Middle frontal gyrus (tissue), 1 donor: Measurements from ENCODE around the gene PHACTR1.
"Not testable (repeated sequence)": the region's sequence is repeated elsewhere in the genome, so short reads cannot be mapped to it uniquely, and the experiment has no call there.

Experiments
- DNase-seq: peaks from one replicate; pipeline ENCODE4 v3.0.0-alpha.2; 2015; ENCODE audit warnings: low spot score; ENCODE audit errors: extremely low spot score

Gene PHACTR1

DNA sequence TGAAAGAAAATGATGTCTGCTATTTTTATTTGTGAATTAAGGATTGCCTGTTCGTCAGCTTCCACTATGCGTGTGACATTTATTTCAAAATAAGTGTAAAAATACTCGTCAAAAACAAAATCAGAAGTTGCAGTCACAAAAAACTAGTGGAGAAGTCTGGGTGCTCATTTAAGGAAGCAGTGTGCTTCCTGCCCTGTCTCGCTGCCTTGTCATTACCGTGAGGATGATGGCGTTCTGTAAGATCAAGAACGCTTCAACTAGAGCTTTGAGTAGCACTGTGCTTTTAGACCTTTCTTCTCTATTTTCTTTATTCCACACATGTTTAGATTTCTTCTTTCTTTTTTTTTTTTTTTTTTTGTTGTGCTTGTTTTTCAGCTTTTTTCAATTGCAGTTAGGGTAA lies 424.8 kb downstream of the PHACTR1 start:
- DNase-seq = no peak

DNA sequence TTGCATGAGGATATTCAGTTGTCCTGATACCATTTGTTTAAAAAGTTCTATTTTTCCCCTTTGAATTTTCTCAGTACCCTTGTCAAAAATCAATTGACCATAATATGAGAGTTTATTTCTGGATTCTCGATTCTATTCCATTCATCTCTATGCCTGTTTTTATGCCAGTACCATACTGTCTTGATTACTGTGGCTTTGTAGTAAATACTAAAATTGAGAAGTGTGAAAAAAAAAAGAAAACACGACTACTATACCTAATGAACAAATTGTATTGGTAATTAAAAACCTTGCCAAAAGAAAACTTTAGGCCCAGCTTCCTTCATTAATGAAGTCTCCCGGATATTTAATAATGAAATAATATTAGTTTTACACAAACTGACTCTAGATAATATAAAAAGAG lies 426.0 kb downstream of the PHACTR1 start:
- no peak for DNase-seq

DNA sequence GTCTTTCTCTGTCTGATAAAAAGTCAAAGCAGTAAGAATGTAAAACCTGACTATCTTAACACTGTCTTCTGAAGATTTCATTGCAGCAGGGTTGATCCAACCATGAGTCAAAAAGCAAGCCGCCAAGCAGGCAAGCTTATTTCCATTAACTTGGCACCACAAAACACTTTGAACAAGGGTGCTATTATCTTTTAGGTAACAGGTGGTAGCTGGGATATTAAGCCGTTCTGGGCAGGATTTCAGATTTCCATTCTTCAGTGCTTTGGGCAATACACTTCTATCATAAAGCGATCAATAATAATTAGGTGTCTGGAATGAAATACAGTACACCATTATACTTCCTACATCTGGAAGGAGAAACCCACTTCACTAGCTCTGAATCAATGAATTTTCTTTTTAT lies 429.9 kb downstream of the PHACTR1 start:
- no peak for DNase-seq

DNA sequence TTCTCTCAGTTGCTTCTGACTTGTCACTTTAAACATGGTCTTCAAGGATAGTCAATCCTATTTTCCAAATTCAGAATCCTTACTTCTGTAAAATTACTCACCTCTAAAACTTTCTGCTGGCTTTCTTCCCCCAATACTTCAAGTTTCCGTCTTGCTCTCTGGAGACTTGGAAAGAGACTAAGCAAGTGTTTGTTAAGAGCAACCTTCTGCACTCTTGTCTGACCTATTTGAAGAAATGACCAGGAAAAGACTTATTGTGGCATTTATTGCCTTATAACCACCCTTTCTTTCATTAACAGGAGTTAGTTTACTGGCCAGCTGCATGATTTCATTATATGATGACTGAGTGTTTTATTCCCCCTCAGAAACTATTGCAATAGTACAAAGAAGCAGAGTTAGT lies 430.8 kb downstream of the PHACTR1 start:
- no peak for DNase-seq

DNA sequence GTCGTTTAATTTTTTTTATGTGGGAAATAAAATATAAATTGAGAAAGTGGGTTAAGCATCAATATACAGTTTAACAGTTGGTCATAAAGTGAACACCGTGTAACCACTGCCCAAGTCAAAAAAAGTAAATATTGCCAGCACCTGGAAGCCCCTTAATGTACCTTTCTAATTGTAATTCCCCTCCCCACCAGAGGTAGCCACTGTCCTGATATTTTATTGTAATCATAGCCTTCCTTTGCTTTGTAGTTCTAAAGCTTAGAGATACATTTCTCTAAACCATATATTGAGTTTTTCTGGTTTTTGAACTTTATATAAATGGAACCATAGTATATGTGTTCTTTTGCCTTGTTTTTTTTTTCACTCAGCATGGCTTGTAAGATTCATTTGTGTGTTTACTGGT lies 431.2 kb downstream of the PHACTR1 start:
- DNase-seq = no peak

DNA sequence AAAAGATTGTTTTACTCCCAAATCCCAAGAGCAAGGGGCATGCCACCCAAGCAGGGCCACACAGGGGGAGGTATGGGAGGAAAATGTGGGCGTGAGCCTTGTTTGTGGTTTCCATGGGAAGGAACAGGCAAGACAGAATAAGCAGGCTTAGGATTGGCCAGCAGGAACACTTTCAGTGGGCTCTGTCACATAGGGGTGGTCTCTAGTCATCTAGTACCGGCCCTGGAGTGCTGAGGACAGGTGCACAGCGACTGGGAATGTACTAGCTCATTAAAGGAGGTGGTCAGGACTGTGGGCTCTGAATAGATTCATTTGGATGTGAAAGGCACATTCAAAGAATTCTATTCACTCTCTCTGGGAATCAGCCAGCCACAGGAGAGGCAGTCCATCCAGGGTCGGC lies 436.2 kb downstream of the PHACTR1 start:
- DNase-seq = no peak

DNA sequence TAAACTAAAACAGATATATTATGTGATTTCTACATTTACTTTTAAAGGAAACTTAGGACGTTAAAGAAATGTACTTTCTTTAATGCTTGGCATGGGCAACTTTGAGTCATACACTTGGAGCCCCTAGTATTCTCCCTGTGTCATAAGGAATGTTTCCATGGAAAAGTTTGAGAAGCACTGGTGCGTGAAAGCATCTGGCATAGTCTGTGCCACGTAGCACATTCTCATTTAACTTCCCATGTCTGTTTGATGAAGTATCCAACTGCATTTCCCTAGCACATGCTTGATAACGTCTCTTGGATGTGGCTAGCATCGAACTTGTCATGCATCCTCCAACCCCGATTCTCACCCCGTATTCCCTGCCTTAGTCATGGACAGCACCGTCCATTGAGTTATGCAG lies 439.8 kb downstream of the PHACTR1 start:
- DNase-seq = no peak

DNA sequence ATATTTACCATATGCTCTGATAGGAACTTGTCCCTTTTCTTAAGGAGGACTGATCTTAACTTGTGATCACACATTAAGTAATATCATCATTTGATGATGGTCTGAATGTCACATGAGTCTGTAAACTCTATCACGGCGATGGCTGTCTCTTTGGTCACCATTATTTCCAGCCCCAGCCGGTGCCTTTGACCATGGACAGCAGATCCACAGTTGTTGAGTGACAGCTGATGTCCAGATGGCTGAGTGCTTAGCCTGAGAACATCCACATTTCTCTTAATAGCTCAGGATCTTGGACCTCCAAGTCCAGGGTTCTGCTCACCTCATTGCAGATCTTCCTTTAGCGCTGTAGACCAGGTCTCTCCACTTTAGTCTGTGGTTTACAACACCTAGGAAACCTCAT lies 440.7 kb downstream of the PHACTR1 start:
- DNase-seq = no peak

DNA sequence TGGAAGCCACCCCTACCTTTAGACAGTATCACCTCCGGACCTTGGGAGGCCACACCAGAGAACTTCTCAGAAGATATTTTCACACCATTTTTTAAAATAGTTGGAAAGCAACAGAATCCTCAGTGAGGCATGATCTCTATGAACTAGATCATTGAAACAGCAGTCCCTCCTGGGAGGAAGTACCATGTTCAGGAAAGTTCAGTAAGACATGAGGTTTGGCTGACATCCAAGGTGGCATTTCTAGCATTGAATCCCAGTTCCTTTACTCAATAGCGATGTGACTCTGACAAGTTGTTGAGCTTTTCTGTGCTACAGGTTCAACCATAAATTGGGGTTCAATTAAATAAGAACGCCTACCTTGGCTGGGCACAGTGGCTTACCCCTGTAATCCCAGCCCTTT lies 442.7 kb downstream of the PHACTR1 start:
- no peak for DNase-seq

DNA sequence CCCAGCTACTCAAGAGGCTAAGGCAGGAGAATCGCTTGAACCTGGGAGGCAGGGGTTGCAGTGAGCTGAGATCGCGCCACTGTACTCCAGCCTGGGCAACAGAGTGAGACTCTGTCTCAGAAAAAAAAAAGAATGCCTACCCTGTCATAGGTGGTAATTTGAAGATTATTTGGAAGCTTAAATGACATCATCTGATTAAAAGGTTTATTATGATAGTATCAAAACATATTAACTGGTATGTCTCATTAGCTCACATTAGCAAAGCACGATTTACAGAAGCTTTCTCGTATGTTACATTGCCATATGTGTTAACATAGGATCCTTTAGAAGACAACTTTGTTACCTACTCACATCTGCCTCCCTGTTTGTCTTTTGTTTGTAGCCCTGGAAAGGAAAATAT lies 443.3 kb downstream of the PHACTR1 start:
- not testable (repeated sequence) for DNase-seq

DNA sequence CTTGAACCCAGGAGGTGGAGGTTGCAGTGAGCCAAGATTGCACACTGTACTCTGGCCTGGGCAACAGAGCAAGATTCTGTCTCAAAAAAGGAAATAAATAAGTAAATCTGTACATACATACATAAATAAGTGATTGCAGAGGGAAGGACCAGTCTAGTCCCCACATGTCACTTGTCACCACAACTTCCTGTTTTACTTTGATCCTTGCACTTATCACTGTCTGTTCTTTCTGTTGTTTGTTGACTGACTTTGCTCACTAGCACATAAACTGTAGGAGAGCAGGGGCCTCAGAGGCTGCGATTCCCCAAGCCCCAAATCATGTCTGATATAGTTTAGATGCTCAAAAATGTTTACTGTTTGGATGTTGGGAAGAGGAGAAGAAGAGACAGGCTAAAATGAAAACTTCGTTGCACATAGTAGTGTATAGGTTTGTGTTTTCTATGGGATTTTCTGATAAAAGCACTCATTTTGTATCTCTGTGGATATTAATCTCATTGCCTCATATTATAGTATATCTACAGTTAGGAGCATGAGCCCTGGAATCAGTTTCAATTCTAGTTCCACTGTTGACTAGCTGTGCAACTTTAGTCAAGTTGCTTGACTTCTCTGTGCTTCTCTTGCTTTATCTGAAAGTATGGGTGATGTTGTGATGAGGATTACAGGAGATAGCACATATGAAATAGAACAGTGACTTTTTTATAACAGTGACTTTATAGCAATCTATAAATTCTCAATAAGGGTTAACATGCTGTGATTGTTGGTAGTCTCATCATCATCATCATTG lies 446.8 kb downstream of the PHACTR1 start:
- DNase-seq = no peak

DNA sequence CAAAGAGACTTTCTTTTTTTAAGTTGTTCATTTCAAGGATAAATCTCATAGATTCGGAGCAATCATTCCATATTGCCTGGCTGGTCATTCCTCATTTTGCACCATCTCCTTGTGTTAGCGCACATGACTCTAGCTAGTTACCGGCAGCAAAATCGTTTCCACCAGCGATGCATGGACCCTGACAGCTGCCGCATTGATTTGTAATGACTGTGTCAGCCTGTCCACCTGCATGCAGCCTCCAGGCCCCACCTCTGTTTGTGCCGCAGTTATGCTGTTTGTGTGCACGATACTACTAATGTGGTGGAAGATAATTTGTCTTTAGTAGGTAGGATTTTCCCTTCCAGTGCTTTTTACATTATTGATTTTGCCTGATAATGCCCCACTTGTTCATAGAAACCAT lies 447.7 kb downstream of the PHACTR1 start:
- no peak for DNase-seq

DNA sequence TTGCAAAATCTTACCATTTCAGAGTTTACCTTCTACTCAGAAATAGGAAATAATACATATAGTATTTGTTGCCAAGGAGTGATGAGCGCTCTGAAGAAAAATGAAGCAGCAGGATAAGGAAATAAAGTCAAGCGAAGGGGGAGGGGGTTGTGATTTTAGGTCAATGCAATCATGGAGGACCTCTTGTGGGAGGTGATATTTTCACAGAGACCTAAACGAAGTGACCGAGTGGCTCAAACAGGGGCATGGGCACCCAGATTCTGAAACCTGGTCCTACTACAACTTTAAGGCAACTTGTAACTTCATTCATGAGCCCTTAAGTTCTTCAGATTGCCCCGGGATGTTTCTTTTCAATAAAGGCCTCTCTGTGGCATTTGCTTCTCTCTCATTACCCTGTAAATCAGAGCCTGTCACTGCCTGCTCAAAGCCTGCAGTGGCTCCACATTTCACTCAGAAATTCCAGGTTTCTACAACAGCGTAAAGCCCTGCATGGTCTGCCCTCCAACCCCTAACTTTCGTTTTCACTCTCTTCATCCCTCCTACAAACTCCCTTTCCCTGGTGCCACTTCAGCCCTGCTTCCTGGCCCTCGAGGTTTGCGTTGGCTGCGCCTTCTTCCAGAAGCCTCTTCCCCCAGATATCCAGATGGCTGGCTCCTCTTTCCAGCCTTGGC lies 449.1 kb downstream of the PHACTR1 start:
- DNase-seq = no peak

DNA sequence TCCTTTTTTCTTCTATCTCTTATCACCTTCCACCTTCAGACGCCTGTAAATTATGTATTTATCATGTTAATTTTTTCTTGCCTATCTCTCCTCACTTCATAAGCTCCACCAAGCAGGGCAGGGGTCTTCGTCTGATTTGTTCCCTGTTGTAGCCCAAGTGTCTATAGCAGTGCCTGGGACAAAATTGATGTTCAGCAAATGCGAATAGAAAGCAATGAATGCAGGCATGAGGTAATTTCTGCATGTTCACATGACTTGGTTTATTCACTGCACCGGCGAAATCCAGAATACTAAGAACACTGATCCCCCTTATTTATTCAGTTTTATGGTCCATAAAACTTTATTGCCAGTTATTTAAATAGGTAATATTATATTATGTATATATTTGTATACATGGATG lies 449.7 kb downstream of the PHACTR1 start:
- DNase-seq = no peak

DNA sequence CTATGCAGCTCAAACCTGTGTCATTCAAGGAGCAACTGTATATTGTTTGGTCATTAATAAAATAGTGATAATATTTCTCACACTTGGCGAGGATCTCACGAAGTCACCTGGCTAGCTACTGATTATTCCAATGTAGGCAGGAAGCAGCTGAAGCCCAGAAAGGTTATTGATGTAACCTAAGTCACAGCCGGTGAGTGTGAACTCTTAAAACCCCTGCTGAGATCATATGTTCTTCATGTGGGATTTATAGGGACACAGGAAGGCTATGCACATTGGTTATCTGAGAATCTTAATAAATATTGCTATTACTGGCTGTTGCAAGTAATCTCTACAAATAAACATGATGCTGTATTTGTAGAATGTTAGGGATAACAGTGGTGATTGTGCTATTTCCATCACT lies 450.3 kb downstream of the PHACTR1 start:
- no peak for DNase-seq

DNA sequence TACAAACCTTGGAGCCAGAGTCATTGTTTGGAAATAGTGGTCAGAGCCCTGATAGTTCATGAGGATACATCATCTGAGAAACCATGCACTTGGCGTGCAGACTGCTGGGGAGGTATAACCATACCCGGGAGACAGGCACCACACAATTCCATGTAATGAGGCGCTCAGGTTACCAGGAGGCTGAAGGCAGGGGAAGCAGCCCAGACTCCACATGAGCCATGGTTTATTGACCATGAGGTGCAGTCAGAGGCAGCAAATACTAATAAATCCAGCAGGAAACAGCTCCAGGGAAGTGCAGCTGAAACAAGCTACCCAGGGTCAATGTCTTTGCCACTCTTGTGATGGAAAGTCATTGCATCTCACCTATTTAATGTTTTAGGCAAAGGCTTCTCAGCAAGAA lies 455.7 kb downstream of the PHACTR1 start:
- DNase-seq = no peak

DNA sequence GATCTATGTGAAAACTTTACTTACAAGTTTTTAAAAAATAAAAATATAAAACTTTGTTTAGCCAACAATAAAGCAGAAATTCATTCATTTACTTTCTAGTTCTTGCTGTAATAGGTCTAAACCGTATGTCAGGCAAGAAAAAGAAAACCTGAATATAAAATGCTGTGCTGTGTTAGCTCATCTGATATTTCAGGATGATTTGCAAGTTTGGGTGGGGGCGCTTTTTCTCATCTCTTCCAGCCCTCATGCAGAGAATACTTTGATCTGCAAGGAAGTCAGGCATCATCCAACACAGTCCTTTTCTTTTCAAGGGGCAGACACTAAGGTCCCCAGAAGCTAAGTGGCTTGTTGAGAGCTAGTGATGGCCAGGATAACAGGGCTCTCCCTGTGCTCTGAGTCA lies 458.5 kb downstream of the PHACTR1 start:
- no peak for DNase-seq

DNA sequence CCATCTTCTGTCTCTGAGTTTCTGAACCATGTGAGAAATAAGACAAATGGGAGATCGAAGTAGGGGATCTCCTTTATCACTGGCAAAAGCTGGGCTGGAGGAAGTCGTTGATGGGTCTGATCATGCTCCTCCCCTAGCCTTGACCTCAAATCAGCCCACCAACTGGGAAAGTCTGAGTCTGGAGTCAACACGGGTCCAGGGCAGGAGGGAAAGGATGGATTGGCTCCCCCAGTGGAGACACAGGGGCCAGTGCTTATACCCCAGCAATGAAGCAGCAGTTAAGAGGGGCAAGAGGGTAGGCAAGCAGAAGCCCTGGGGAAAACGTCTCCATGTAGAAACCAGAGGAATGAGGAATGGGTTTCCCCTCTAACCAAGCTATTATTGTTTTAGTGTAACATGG lies 459.2 kb downstream of the PHACTR1 start:
- no peak for DNase-seq

DNA sequence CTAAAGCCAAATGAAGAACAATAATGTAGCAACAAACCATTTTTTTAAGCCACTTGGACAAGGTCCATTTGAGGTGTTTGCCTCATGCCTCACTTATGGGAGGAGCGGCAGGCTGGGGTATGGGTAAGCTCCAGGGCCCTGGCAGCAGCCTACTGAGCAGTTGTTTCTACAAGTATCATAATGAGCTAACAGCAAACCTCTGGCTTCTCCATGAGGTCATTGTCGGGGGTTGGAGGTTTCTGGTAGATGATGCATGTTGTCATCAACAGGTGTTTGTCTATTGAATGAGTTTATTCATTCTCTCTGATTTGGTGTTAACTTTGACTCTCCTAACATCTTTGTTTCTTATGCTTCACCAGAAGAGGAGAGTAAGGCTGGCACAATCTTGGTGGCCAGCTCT lies 461.1 kb downstream of the PHACTR1 start:
- no peak for DNase-seq

DNA sequence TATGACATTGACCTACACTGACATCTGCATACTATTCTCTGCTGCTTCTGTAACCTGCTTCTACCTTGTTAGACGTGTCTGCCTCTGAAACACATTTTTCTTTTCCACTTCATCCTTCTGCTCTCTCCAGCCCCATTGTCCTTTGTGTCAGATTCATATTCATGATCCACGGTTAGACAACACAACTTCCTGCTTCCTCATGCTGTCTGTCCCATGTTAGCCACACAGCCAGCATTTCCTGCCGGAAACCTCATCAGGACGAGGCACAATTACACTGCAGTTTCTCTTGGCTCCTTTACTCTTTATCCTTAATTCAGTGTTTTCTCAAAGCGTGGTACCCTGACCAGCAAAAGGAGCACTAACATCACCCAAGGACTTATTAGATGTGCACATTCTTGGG lies 461.5 kb downstream of the PHACTR1 start:
- DNase-seq = no peak

DNA sequence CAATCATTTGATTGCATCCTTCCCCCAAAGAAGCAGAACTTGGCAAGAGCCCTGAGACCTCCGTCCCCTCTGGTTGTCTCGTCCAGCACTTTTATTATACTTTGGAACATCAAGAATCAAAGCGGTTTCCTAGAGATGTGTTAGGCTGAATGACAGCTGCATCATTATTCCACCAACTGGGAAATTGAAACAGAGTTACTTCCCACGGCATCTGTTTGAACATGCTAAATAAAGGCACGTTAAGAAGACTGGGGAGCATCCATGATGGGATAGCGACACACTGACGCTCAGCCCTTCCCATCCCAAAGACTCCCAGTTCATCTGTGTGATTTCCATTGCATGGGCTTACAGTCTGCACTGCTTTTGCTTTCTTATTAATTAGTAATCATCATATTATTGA lies 464.0 kb downstream of the PHACTR1 start:
- DNase-seq = no peak

DNA sequence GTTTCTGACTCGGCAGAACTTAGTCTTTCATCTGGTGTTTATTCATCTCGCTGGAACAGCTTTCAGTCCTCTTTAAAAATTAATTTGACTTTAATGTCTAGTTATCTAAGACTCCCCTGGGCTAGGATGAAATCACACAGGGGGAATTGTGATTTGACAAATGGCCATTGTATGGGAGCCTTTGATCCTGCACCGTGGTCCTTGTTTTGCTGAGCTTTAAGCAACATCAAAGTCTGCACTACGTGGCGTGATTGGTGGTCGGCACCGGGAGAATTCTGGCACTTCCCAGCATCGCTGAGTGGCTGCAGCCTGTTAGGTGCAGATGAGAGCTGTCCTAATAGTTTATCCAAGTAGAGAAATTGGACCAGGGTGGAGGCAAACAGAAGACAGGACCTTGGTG lies 464.8 kb downstream of the PHACTR1 start:
- DNase-seq = no peak

DNA sequence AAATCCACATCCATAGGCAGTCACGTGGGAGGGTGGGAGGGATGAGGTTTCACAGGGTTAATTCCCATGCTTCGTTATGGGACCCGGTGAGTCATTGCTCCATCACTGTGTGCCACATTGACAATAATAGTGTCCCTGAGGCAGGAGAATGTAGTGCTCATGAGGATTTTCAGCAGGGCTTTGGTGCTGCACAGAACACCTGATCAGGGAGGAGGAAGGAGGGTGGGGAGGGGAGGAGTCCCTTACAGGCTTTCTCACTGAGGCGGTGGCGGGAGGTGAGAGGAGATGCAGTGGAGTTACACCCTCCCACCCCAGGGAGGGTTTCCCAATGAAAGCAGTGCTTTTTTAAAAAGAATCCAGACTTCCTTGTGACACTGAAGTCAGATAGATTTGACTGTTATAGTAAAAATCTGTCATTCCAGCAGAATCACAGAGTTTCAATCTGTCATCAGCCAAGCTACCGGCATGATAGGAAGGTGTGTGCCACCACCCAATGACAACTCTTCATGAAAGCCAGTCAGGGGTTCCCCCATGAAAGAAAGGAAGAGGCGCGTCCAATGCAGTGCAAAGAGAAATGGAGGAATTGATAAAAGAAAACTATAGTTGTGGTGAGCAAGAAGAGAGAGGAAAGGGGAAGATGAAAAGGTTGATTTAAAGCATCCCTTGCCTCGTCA lies 467.0 kb downstream of the PHACTR1 start:
- no peak for DNase-seq
